ENCODE results near the gene APBA1. TPM values are rescaled to one million over a fixed set of nuclear protein-coding genes. Genes with fewer than 3 reads are reported as not detected.

The APBA1 gene
- total and polyA plus RNA-seq, 2 of the 8 experiments (the other 6 are each of a cell fraction or from before 2014, with no cell fraction given): 0.36 to 0.60 TPM

DNA sequence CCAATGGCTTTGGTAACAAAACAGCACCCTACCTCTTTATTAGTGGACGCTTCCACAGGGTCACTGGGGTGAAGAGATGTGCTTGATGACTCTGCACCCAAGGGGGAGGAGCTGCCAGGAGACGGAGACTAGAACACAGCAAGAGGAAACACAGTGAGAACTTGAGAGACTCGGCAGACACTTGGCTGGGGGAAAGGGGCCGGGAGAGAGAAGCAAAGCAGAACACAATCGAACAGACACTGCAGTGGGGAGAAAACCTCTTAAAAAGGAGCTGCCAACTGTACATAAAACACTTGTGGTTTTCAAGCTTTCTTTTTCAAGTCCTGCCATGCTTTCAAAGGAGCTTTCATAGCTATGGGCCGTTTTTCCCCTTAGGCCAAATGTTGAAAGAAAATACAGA, 196.2 kb downstream of the APBA1 start:
- Histone ChIP-seq H3K27ac (ENCODE audit: low read depth, low read length) (no peak overlapping the region), H3K4me1 (replicated peaks in 1 of 4; ENCODE audit: control insufficient read depth in 3 of 4, insufficient read depth in 4 of 4, low read length in 3 of 4) (peaks cover 0 to 6% (median 2%) of the 10 kb centered on the region in 4 experiments; a peak in 3 of 7 replicates), H3K4me3 (ENCODE audit: extremely low read depth in 1 of 4, insufficient read depth in 2 of 4, low read depth in 3 of 4, low read length in 4 of 4) (no peak overlapping the region), H3K56ac (replicated peaks; ENCODE audit: insufficient read length, low read depth, low read length) (no peak overlapping the region), H3K18ac (ENCODE audit: extremely low read depth, low read length) (no peak overlapping the region), H4K8ac (ENCODE audit: extremely low read depth, insufficient read depth, low read length) (no peak overlapping the region), H3K27me3 (replicated peaks in 1 of 4; ENCODE audit: control insufficient read depth in 3 of 4, extremely low read depth in 1 of 4, insufficient read depth in 3 of 4, low read length in 3 of 4) (no peaks in the 10 kb centered on the region), H4K91ac (replicated peaks; ENCODE audit: insufficient read length, low read length) (no peak overlapping the region), H3K4ac (replicated peaks; ENCODE audit: insufficient read length, low read depth, low read length) (no peak overlapping the region), H4K20me1 (replicated peaks in 1 of 2; ENCODE audit: control insufficient read depth in 1 of 2, insufficient read depth in 2 of 2, low read length in 2 of 2) (no peaks in the 10 kb centered on the region), H3K23me2 (ENCODE audit: low read depth, low read length) (no peaks in the 10 kb centered on the region), H3K4me2 (ENCODE audit: insufficient read depth in 1 of 2, low read depth in 2 of 2, low read length in 2 of 2) (no peak overlapping the region), H4K5ac (ENCODE audit: insufficient read length, low read depth, low read length) (no peak overlapping the region), H3K9me3 (ENCODE audit: insufficient read depth in 2 of 2, low read depth in 1 of 2, low read length in 1 of 2) (no peaks in the 10 kb centered on the region), H2BK5ac (ENCODE audit: low read depth, low read length) (no peak overlapping the region), H3K9ac (replicated peaks in 1 of 4; ENCODE audit: extremely low read depth in 1 of 4, low read depth in 3 of 4, low read length in 3 of 4) (no peak overlapping the region), H3K36me3 (ENCODE audit: control insufficient read depth in 2 of 4, insufficient read depth in 4 of 4, low read length in 3 of 4) (no peaks in the 10 kb centered on the region), H3K79me1 (ENCODE audit: low read depth, low read length) (no peaks in the 10 kb centered on the region), H2BK12ac (ENCODE audit: low read depth, low read length) (no peak overlapping the region), H2BK15ac (ENCODE audit: low read length) (no peak overlapping the region), H3K23ac (ENCODE audit: insufficient read length) (no peak overlapping the region), H2AK5ac (ENCODE audit: low read depth, low read length) (no peak overlapping the region), H2AFZ (ENCODE audit: low read length) (no peak overlapping the region), H2BK20ac (ENCODE audit: low read length) (no peak overlapping the region), H3K79me2 (ENCODE audit: control insufficient read depth in 1 of 2, insufficient read depth in 2 of 2, low read length in 2 of 2) (no peaks in the 10 kb centered on the region), H3K14ac (ENCODE audit: insufficient read length) (no peak overlapping the region), H2BK120ac (replicated peaks; ENCODE audit: low read depth, low read length) (no peak overlapping the region)
- CTCF ChIA-PET (ENCODE audit: partially characterized antibody): interaction anchor here (0.8 to 1.3 kb wide), 2 partner anchors 14 to 54 kb away, joined by 3 to 4 read pairs; no protein-coding TSS in a partner anchor
- WGBS, 2 experiments (ENCODE audit: extremely low coverage in 1 of 2, insufficient coverage in 1 of 2, insufficient read length in 1 of 2, insufficient replicate concordance in 2 of 2, low coverage in 1 of 2, low lambda C conversion rate in 2 of 2, missing lambda C conversion rate in 1 of 2): 73% methylated on average over 6 of the region's 6 CpGs; no CpG with 5 or more reads in 1 of the 2 experiments
- no peak for FAIRE-seq
- peak in 1 of 2 experiments; percentile 40 for DNase-seq (ENCODE audit: low read depth in 1 of 2, low spot score in 2 of 2)
- POLR2A ChIA-PET (ENCODE audit: partially characterized antibody): interaction anchor here (0.9 to 1.5 kb wide), 2 partner anchors 20 to 67 kb away, joined by 3 read pairs; no protein-coding TSS in a partner anchor
- no peak for TF ChIP-seq SIX5 (IDR thresholded peaks at IDR 0.05; ENCODE audit: low read depth, low read length)
- TF ChIP-seq, protein P1, sequence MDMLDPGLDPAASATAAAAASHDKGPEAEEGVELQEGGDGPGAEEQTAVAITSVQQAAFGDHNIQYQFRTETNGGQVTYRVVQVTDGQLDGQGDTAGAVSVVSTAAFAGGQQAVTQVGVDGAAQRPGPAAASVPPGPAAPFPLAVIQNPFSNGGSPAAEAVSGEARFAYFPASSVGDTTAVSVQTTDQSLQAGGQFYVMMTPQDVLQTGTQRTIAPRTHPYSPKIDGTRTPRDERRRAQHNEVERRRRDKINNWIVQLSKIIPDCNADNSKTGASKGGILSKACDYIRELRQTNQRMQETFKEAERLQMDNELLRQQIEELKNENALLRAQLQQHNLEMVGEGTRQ (IDR thresholded peaks at IDR 0.05; ENCODE audit: low read length): no peak
- no peak for TF ChIP-seq CBX8 (IDR thresholded peaks at IDR 0.05; ENCODE audit: borderline replicate concordance, low read depth, low read length)
- TF ChIP-seq RNF2 (IDR thresholded peaks at IDR 0.05; ENCODE audit: borderline replicate concordance, low read depth, low read length, missing control alignments, poor library complexity, severe bottlenecking): no peak
- no peak for TF ChIP-seq CTCF (IDR thresholded peaks at IDR 0.05; ENCODE audit: control extremely low read depth in 1 of 3, insufficient read depth in 1 of 3, low read depth in 1 of 3, low read length in 3 of 3)
- no peak for TF ChIP-seq SIRT6 (IDR thresholded peaks at IDR 0.05; ENCODE audit: low read length)
- no peak for TF ChIP-seq BACH1 (IDR thresholded peaks at IDR 0.05; ENCODE audit: low read length)
- no peak for TF ChIP-seq NRF1 (IDR thresholded peaks at IDR 0.05; ENCODE audit: low read depth, low read length)
- no peak for TF ChIP-seq SAP30 (IDR thresholded peaks at IDR 0.05; ENCODE audit: insufficient read depth, insufficient replicate concordance, low read length)
- no peak for TF ChIP-seq SP4 (IDR thresholded peaks at IDR 0.05; ENCODE audit: low read length)

All from H1 (cell line).